ENCODE results near the gene TRAF1.

GRCh38 chr9:120910643-120911042, 16.0 kb downstream of the TRAF1 start:
- TF ChIP-seq BHLHE40 (IDR thresholded peaks at IDR 0.05; ENCODE audit: borderline replicate concordance) (no peak), PKNOX1 (IDR thresholded peaks at IDR 0.05) (no peak), FOXK2 (IDR thresholded peaks at IDR 0.05) (no peak)
